ENCODE data around the gene PTBP1. TPM values are rescaled to one million over a fixed set of nuclear protein-coding genes. Genes with fewer than 3 reads are reported as not detected.

PTBP1 gene
- total and polyA plus RNA-seq, 9 of the 15 experiments (the other 6 are each of a cell fraction or from before 2014, with no cell fraction given) = 14.0 to 759 (median 234) TPM

- TF ChIP-seq NR0B1 (IDR thresholded peaks at IDR 0.05; ENCODE audit: partially characterized antibody) = no peak
- no peak for TF ChIP-seq CBX8 (IDR thresholded peaks at IDR 0.05; ENCODE audit: borderline replicate concordance, extremely low read depth, low read depth, low read length, poor library complexity, severe bottlenecking)
- TF ChIP-seq THAP7 (CRISPR knock-in tag; IDR thresholded peaks at IDR 0.05) = 0 out of 2 replicates have a peak, but pooled peaks have one; percentile 69
- peak; percentile 98 for TF ChIP-seq SAFB (IDR thresholded peaks at IDR 0.05; ENCODE audit: borderline replicate concordance, low read depth, low read length)
- peak; percentile 59; the same call in 1 of the 2 replicates for TF ChIP-seq ATF3 (IDR thresholded peaks at IDR 0.05)
- peak; percentile 82; the same call in 1 of the 2 replicates for TF ChIP-seq ATF3 (CRISPR knock-in tag; conservative IDR thresholded peaks at IDR 0.05)
- peak; percentile 73 for TF ChIP-seq ZBTB2 (IDR thresholded peaks at IDR 0.05)
- TF ChIP-seq TAF7 (tag; IDR thresholded peaks at IDR 0.05) = peak; percentile 79
- peak; percentile 87 for TF ChIP-seq RBFOX2 (IDR thresholded peaks at IDR 0.05; ENCODE audit: low read depth, low read length)
- TF ChIP-seq CEBPB (tag; IDR thresholded peaks at IDR 0.05) = no peak
- peak; percentile 54; the same call in 1 of the 2 replicates for TF ChIP-seq GATAD2A (IDR thresholded peaks at IDR 0.05)
- TF ChIP-seq CBFA2T2 (conservative IDR thresholded peaks at IDR 0.05) = peak; percentile 96
- no peak for TF ChIP-seq MTA2 (IDR thresholded peaks at IDR 0.05; ENCODE audit: low read depth)
- no peak for TF ChIP-seq PBX2 (CRISPR knock-in tag; IDR thresholded peaks at IDR 0.05; ENCODE audit: low read depth)
- peak; percentile 93 for TF ChIP-seq PBX2 (tag; conservative IDR thresholded peaks at IDR 0.05; ENCODE audit: low read depth)
- peak; percentile 72 for TF ChIP-seq ESRRA (IDR thresholded peaks at IDR 0.05; ENCODE audit: borderline replicate concordance, low read depth)
- TF ChIP-seq TBP (optimal IDR thresholded peaks at IDR 0.05; ENCODE audit: low read depth, low read length) = peak; percentile 94
- TF ChIP-seq FOXA3 (CRISPR knock-in tag; conservative IDR thresholded peaks at IDR 0.05 in 1 of 2, IDR thresholded peaks at IDR 0.05 in 1 of 2) = no peak
- 0 out of 2 replicates have a peak, but pooled peaks have one; percentile 42 for TF ChIP-seq FOXJ2 (tag; IDR thresholded peaks at IDR 0.05)
- peak; percentile 80; the same call in 1 of the 2 replicates for TF ChIP-seq HNRNPL (IDR thresholded peaks at IDR 0.05; ENCODE audit: low read depth, low read length)
These were observed at the start of gene PTBP1 (continued) for GRCh38 chr19:796692-797527.

Data from K562 (cell line).